ENCODE measurements around the gene GRIK1. TPM values are rescaled to one million over a fixed set of nuclear protein-coding genes. Genes with fewer than 3 reads are reported as not detected.

GRIK1 gene
- polyA plus RNA-seq, 1 donor (not counting 4 experiments of a cell fraction or from before 2014, with no cell fraction given), result not detected

DNA sequence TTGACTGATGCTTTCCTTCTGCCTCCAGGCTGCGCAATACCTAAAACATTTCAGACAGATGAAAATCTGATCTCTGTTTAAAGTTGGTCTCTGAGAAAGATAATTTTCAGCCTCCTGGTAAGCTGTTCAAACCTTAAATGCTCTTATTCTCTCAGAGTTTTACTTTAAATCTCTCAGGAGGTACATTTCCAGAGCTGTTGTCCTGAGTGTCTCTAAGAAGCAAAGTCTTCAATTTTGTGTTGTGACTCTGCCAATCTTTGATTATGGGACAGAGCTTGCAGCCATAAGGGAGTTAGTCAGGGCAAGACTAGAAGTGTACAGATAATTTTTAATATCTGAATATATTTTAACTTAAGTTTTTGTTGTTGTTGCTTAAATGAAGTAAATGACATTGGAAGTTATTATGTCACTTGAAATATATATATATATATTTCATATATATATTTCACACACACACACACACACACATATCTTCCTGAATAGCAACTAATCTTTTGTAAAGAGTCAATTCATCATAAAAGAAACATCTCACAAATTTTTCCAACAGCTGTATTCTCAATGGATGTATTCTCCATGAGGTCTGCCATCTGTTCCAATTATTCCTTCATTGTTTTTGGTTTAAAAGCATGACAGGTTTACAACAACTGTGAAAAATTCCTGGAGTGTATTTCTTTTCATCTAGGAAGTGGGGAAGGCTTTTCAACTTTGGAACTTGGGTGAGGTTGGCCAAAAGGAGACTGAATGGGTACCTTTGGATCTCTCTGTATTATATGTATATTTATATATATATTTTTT is 381.7 kb downstream of the GRIK1 start:
- H3K4me1 ChIP-seq (ENCODE audit: control insufficient read depth, extremely low read depth, insufficient read depth, low read length), result no peaks in the 10 kb centered on the region
- H3K4me2 ChIP-seq (ENCODE audit: control insufficient read depth, extremely low read depth, insufficient read depth, low read depth, low read length), result no peak overlapping the region
- no peak overlapping the region for H3K9ac ChIP-seq (ENCODE audit: control insufficient read depth, extremely low read depth, insufficient read depth, low read length)
- no peaks in the 10 kb centered on the region for H3K36me3 ChIP-seq (ENCODE audit: control insufficient read depth in 2 of 2, extremely low read depth in 1 of 2, insufficient read depth in 2 of 2, low read length in 2 of 2)
- TF ChIP-seq, protein P1, sequence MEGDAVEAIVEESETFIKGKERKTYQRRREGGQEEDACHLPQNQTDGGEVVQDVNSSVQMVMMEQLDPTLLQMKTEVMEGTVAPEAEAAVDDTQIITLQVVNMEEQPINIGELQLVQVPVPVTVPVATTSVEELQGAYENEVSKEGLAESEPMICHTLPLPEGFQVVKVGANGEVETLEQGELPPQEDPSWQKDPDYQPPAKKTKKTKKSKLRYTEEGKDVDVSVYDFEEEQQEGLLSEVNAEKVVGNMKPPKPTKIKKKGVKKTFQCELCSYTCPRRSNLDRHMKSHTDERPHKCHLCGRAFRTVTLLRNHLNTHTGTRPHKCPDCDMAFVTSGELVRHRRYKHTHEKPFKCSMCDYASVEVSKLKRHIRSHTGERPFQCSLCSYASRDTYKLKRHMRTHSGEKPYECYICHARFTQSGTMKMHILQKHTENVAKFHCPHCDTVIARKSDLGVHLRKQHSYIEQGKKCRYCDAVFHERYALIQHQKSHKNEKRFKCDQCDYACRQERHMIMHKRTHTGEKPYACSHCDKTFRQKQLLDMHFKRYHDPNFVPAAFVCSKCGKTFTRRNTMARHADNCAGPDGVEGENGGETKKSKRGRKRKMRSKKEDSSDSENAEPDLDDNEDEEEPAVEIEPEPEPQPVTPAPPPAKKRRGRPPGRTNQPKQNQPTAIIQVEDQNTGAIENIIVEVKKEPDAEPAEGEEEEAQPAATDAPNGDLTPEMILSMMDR (optimal IDR thresholded peaks at IDR 0.05 in 1 of 3, IDR thresholded peaks at IDR 0.05 in 1 of 3, conservative IDR thresholded peaks at IDR 0.05 in 1 of 3; ENCODE audit: extremely low read depth in 1 of 3, insufficient read depth in 2 of 3, low read length in 3 of 3), result no peak
- H3K9me3 ChIP-seq (ENCODE audit: control insufficient read depth, low read depth, low read length), result no peaks in the 10 kb centered on the region
- no peak overlapping the region for H3K27ac ChIP-seq (ENCODE audit: control insufficient read depth, insufficient read depth, low read length)
- dilution Hi-C loops (cut with MboI; ENCODE audit: extremely low pct_ligation_motif_present, low sequenced_read_pairs), result no loop called here
- H3K9me1 ChIP-seq (ENCODE audit: control insufficient read depth, extremely low read depth, insufficient read depth, low read length), result no peaks in the 10 kb centered on the region
- H3K4me3 ChIP-seq (ENCODE audit: control insufficient read depth in 2 of 3, extremely low read depth in 1 of 3, insufficient read depth in 2 of 3, low read depth in 1 of 3, low read length in 3 of 3), result no peak overlapping the region
- H4K20me1 ChIP-seq (ENCODE audit: control insufficient read depth, extremely low read depth, insufficient read depth, low read length), result no peaks in the 10 kb centered on the region
- DNase-seq (ENCODE audit: low read depth, low spot score), result no peak
- H3K79me2 ChIP-seq (ENCODE audit: control insufficient read depth, insufficient read depth, low read length), result no peaks in the 10 kb centered on the region
- no peaks in the 10 kb centered on the region for H3K27me3 ChIP-seq (ENCODE audit: control insufficient read depth, extremely low read depth, insufficient read depth, low read length)
- FAIRE-seq, result no peak
- no peak overlapping the region for H2AFZ ChIP-seq (ENCODE audit: control insufficient read depth, low read length)

DNA sequence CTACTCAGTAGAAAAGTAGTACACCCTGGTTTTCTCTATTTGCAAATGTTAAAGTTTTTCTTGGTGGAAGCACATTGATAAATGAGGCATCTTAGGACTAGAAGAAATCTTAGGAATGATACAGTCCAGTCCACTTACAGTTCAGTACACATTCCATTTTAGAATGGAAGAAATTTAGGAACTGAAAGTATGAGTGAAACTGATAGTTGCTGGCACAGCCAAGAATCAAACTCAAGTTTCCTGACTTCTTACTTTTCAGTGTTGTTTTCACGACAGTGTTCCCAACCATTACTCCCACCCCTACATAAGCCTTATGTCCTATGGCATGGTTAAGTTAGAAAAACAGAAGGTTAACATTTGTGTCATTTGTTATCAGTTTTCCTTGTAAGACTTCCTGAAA is 382.6 kb downstream of the GRIK1 start:
- Histone ChIP-seq H3K9me3 (ENCODE audit: control insufficient read depth, low read depth, low read length) (no peaks in the 10 kb centered on the region), H3K36me3 (ENCODE audit: control insufficient read depth in 2 of 2, extremely low read depth in 1 of 2, insufficient read depth in 2 of 2, low read length in 2 of 2) (no peaks in the 10 kb centered on the region), H3K27me3 (ENCODE audit: control insufficient read depth, extremely low read depth, insufficient read depth, low read length) (no peaks in the 10 kb centered on the region), H2AFZ (ENCODE audit: control insufficient read depth, low read length) (no peak overlapping the region), H3K79me2 (ENCODE audit: control insufficient read depth, insufficient read depth, low read length) (no peaks in the 10 kb centered on the region), H3K9ac (ENCODE audit: control insufficient read depth, extremely low read depth, insufficient read depth, low read length) (no peak overlapping the region), H3K4me1 (ENCODE audit: control insufficient read depth, extremely low read depth, insufficient read depth, low read length) (no peaks in the 10 kb centered on the region), H3K4me3 (ENCODE audit: control insufficient read depth in 2 of 3, extremely low read depth in 1 of 3, insufficient read depth in 2 of 3, low read depth in 1 of 3, low read length in 3 of 3) (no peak overlapping the region), H3K4me2 (ENCODE audit: control insufficient read depth, extremely low read depth, insufficient read depth, low read depth, low read length) (no peak overlapping the region), H4K20me1 (ENCODE audit: control insufficient read depth, extremely low read depth, insufficient read depth, low read length) (no peaks in the 10 kb centered on the region), H3K9me1 (ENCODE audit: control insufficient read depth, extremely low read depth, insufficient read depth, low read length) (no peaks in the 10 kb centered on the region), H3K27ac (ENCODE audit: control insufficient read depth, insufficient read depth, low read length) (no peak overlapping the region)
- FAIRE-seq (no peak), DNase-seq (ENCODE audit: low read depth, low spot score) (no peak)
- TF ChIP-seq EZH2 (IDR thresholded peaks at IDR 0.05; ENCODE audit: low read length), result no peak
- TF ChIP-seq, protein P1 (optimal IDR thresholded peaks at IDR 0.05 in 1 of 3, IDR thresholded peaks at IDR 0.05 in 1 of 3, conservative IDR thresholded peaks at IDR 0.05 in 1 of 3; ENCODE audit: extremely low read depth in 1 of 3, insufficient read depth in 2 of 3, low read length in 3 of 3), result no peak
- dilution Hi-C loops (cut with MboI; ENCODE audit: extremely low pct_ligation_motif_present, low sequenced_read_pairs), result no loop called here

Measured in keratinocyte (primary cell).